A549 (cell line): Measurements from ENCODE around the gene WT1.

Source experiments
- CHD2 ChIP-seq: fragments of 150-350 bp; IDR thresholded peaks from 2 replicates; pipeline ENCODE4 v1.6.1; 2014; ENCODE audit warnings: low read length; ENCODE audit not compliant: partially characterized antibody
- CTCF ChIP-seq: fragments of >200 bp; sonication (Bioruptor Twin); formaldehyde crosslinking; IDR thresholded peaks from 3 replicates; pipeline ENCODE4 v1.5.1; 2016
- EP300 ChIP-seq, 2 experiments: fragments of >200 bp; sonication (Bioruptor Twin); formaldehyde crosslinking; IDR thresholded peaks; 2 replicates in 1 of 2; 3 replicates in 1 of 2; pipeline ENCODE4 v1.6.1; 2016 to 2017
- MAX ChIP-seq: IDR thresholded peaks from 2 replicates; pipeline ENCODE4 v1.6.1; 2012
- POLR2A ChIP-seq: IDR thresholded peaks from 2 replicates; pipeline ENCODE4 v1.6.1; 2012; ENCODE audit warnings: mild to moderate bottlenecking, low read length
- SMC3 ChIP-seq: fragments of >200 bp; sonication (Bioruptor Twin); formaldehyde crosslinking; IDR thresholded peaks from 3 replicates; pipeline ENCODE4 v1.6.1; 2018; ENCODE audit warnings: inconsistent platforms
- TFCP2L1 ChIP-seq: fragments of 250-450 bp; sonication (Bioruptor Pico); IDR thresholded peaks from 2 replicates; pipeline ENCODE4 v1.5.0; 2021; ENCODE audit warnings: mild to moderate bottlenecking
- USF2 ChIP-seq: fragments of 450-650 bp; IDR thresholded peaks from 2 replicates; pipeline ENCODE4 v1.6.1; 2014; ENCODE audit warnings: antibody characterized with exemption
- ZSCAN20 ChIP-seq: fragments of 250-450 bp; sonication (Bioruptor Pico); IDR thresholded peaks from 2 replicates; pipeline ENCODE4 v1.8.0; 2022; ENCODE audit warnings: mild to moderate bottlenecking, moderate library complexity

GRCh38 chr11:32433914-32434355, 1.4 kb downstream of the WT1 start:
- TF ChIP-seq USF2 (no peak), CTCF (no peak), TFCP2L1 (no peak), ZSCAN20 (CRISPR knock-in tag) (no peak), MAX (no peak), EP300 (IDR thresholded peaks at IDR 0.05) (no peak), SMC3 (no peak), POLR2A (no peak), CHD2 (no peak)
